NCI-H2227 (cell line): ENCODE measurements around the gene FAM120A.

ENCODE experiments used
- DNase-seq: peaks from one replicate; lab custom pipeline; 2025; ENCODE audit not compliant: unreplicated experiment; lab: John Stamatoyannopoulos, UW

FAM120A gene

DNA sequence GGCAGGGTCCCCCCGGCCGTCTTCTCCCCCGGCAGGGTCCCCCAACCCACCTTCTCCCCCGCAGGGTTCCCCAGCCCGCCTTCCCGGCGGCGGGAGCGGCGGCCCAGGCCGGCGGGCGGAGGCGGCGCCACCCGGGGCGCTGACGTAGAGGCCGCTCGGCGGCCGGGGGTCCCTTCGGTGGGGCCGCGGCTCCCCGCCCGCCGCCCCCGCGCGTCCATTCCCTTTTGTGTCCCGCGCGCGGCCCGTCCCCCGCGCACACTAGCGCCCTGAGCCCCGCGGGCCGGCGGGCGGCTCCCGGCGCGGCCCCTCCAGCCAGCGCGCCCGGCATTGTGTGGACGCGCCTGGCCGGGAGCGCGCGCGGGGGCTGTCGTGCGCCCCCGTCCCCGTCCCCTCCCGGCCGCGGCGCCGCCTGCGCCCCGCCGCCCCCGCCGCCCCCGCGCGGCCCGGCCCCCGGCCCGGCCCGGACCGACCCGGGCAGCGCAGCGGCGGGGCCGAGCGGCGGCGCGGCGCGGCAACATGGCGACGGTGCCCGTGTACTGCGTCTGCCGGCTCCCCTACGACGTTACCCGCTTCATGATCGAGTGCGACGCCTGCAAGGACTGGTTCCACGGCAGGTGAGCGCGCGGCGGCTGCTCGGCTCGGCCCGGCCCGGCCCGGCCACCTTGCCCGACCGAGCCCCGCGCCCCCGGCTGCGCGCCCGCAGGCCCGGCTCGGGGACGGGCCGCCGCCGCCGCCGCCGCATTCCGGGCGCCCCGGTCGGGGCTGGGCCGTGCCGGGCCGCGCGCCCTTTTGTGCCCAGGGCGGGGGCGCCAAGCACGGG, 125.0 kb downstream of the FAM120A start, which contains the start of gene PHF2:
Gene PHF2, plus strand, starts transcription at position 327 of the 820 bp plus-strand sequence. Its CDS starts 190 bp downstream, at position 517.
- peak; percentile 33 for DNase-seq

DNA sequence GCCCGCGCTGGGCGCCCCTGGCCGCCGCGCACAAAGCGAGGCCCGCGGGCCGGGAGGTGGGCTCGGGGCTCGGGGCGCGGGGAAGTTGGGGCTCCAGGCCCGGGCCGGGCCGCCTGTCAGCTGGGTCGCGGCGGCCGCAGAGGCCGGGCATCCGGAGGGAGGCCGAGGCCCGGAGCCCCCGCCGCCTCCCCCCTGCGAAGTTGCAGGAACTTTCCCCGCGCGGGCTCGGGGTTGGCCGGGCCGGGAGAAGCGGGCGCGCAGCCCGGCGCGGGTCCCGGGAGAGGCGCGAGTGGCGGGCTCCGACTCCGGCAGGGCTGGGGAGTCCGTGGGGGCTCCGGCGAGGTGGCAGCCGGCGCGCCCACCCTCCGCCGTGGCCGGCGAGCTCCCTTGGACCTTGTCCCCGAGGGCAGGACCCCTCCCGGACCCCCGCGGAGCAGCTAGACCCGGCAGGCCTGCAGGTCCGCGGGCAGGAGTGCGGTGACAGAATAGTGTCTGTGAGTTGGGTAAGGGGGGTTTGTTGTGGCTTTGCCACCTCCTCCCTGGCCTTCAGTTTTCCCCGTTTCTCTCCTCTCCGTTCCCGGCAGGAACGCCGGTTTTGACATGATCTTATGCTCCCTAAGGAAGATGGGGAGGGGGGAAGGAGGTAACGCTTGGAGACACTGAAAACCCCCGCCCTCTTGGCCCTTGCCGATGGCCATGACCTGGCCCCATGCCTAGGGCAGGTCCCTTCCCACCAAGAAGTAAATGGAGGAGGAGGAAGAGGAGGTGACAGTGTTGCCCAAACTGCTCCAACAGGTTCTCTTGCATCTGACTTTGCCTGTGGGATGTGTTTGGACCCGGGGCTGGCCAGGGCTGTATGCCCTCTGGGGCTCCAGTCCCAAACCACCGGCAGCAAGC, 125.8 kb downstream of the FAM120A start:
- no peak for DNase-seq

DNA sequence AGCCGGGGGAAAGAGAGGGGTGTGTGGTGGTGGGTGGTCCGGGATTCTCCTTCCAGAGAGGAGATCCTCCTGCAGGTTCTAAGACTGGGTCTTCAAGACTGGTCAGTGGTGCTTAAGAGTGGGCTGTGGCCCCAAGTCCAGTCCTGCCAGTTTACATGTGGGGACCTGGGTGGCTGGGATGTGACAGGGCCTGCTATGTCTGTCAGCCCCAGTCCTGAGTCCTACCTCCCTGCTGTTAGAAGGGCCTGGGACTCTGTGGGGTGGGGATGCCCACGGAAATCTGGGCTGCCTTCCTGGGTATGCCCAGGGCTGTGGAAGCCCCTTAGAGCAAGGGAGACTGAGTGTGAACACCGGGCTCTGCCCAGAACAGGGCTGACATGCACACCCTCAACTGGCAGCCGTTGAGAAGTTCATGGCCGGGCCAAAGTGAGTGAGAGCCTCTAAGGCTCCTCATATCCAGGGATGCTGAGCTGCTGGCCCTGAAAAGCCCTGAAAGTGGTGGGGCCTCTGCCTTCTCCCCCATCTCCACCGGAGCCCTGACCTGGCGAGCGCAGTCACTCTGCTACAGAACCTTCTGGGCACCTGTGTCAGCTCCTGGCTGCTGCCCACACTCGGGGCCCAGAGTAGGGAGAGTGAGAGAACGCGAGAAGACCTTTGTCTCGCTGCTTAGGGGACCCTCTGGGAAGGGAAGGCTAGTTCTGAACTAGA, 126.6 kb downstream of the FAM120A start:
- DNase-seq = no peak

DNA sequence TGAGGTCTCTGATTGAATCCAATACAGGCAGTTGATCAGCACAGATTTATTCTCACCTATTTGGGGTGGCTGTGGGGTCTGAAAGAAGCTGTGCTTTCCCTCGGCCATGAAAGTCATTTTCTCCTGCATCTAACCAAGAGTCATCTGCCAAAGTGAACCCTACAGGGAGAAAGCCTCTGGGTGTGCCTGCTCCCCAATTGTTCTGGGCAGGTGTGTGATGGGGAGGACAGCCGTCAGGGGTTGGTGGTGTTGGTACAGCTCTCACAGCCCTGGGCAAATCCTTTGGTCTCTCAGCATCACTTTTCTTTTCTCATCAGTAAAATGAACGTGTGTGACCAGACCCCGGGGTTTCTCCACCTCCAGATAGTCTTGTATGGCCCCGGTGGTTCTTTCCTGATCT, 127.4 kb downstream of the FAM120A start:
- DNase-seq = no peak

DNA sequence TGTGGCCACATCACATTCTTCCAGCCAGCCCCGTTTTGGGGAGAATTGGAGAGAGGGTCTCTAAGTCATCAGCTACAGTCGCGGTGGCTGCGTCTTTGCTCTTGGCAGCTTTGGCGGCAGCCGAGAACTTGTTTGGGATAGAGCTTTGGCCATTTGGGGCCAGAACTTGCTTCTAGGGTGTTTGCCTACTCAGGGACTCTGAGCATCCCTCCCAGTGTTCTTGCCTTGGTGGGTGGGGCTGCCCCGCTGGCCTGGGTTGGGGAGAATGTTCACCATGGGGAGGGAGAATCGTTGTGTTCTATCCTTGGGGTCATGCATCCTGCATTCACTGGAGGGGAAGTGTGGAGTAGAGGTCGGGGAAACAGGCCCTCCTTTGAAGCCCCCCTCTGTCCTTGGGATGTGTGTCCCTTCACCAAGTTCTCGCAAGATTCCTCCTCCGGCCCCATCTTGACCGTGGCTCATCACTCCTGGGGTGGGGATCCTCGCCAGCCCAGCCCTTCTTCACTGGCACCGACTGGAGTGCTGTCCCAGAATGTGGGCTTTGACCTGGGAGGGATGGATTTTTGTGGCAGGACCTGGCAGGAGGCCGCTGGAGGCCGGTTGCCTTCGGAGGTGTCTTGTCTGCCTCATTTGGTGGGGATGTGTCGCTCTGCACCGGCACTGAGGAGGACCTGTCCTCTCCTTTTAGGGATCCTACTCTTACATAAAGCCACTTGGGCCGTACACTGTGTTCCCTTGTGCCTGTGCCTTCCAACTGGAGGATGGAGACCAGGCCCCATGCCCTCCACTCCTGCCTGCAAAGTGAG, 128.4 kb downstream of the FAM120A start:
- DNase-seq = no peak

DNA sequence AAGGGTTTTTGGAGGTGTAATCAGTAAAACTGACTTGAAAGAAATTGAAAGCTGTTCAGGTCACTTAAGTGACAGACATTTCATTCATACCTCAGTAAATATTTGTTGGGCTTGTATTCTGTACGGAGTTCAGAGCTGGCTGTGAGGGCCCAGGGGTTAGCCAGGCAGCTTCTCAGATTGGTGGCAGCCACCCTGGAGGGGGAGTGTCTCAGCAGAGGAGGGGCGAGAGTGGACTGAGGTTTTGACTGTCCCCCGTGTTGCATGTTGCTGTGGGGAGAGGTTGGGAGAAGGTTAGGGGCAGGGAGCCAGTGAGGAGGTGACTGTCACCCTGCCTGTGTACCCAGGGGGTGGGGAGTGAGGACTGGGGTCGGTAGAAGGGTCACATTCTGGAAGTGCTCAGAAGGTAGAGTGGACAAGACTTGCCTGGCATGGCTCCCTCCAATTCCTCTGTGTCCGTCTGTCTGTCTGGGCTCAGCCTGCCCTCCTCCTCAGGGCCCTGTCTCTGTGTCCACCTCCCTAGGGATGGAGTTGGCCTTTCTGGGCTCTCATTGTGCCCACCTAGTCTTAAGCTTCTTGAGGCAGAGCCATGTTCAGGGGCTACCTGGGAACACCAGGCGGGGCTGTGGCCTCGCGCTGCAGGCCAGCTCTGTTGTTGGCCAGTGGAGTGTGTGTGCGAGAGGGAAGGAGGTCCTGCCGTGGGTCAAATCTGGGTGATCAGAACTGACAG, 129.3 kb downstream of the FAM120A start:
- DNase-seq = no peak

DNA sequence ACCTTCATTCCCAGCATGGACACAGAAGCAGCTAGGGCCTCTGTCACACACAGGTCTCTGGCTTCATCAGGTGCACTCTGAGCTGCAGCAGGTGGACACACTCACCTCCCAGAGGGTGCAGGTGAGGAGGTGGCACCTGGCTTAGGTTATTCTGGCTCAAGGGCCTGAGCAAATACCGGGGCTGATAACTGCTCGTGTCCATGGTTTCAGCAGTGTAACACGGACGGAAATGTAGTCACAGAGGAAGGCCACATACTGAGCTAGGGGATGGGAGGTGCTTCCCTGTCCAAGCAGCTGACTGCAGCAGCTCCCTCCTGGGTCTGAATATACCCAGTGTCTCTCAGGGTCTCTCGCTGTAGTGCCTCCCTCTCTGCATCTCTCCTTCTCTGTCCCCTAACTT, 130.6 kb downstream of the FAM120A start:
- DNase-seq = no peak

DNA sequence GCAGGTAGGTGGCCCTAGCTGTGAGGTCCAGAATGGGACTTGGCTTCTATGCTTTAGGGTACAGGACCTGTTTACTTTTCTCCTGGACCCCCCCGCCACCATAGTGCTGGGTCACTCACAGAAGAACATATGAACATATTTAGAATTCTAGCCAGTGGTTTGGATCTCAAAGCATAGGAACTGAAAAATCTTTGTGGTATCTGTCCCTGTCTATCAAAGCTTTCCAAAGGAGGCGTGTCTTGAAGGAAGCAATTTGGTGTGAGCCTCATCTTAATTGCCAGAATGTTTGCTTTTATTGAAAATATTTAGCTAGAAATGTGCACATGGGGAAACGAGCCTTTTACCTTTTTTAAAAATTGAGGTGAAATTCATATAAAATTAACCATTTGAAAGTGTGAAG, 131.1 kb downstream of the FAM120A start:
- no peak for DNase-seq

DNA sequence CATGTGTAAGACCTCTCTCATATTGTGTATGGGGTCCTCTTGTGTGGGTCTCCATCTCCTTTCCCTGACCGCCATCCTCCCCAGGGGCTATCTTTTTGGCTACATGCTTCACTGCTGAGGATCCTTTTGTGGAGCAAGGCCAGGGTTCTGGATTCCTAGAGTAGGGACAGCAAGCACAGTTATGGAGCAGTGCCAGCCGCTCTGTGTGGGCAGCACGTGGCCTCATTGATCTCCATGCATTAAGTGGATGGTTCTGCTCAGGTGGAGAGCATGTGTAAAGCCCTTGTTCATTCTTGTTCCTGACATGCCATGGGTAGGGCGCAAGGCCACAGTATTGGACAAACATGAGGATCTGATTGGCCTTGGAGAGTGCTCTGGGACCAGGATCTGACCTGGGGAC, 133.8 kb downstream of the FAM120A start:
- DNase-seq = no peak

DNA sequence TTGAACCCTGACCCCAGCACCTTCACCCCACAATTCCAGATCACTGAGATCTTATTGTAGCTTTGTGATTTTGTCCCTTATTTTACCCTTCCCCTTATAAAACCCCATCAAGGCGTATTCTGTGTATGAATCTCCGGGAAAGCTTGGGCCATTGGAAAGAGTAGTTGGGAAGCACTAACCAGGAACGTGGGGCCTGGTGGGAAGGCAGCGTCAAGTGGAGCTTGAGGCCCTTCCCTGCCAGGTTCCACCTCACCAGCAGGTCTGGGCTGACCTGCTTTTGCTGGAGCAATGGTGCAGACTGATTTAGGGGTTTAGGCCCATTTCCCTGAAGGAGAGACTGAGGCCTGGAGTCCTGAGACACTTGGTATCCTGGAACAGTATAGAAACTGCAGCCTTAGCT, 134.2 kb downstream of the FAM120A start:
- no peak for DNase-seq

DNA sequence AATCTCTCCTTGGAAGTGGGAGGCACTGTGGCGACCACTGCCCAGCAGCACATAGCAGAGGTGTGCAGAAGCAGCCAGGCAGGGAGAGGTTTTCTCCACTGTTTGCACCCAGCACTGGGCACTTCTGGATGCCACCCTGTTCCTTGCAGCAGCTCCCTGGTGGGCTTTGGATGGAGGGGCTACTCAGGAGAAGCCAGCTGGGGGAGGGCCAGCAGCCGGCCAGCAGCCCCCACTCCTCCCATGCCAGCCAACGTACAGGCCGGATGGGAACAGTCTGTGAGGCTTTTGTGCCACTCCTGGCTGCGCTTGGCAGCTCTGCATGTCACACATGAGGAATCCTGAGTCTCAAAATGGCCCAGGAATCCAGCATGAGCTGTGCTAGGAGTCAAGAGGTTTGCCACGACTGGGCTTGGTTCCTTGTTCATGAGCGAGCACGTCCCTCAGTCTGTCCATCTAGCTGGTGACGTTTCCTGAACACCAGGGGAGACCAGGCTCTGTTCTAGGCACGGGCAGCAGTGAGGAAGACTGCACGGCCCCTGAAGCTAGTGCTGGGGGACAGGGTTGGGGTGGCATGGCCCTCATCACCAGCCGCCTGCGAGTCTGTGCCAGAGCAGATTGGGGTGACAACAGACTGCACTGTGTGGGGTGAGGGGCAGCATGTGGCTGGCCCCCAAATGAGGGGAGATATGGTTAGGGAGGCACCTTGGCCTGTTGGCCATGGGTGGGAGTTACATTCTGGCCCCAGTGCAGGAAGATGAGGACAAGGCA, 135.0 kb downstream of the FAM120A start:
- DNase-seq = no peak

DNA sequence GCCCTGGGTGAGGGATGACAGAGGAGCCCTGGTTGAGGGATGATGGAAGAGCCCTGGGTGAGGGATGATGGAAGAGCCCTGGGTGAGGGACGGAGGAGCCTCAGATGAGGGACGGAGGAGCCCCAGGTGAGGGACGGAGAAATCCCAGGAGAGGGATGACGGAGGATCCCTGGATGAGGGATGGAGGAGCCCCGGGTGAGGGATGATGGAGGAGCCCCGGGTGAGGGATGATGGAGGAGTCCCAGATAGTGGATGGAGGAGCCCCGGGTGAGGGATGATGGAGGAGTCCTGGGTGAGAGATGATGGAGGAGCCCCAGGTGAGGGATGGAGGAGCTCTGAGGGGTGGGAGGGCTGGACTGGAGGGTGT, 135.8 kb downstream of the FAM120A start:
- DNase-seq = no peak

DNA sequence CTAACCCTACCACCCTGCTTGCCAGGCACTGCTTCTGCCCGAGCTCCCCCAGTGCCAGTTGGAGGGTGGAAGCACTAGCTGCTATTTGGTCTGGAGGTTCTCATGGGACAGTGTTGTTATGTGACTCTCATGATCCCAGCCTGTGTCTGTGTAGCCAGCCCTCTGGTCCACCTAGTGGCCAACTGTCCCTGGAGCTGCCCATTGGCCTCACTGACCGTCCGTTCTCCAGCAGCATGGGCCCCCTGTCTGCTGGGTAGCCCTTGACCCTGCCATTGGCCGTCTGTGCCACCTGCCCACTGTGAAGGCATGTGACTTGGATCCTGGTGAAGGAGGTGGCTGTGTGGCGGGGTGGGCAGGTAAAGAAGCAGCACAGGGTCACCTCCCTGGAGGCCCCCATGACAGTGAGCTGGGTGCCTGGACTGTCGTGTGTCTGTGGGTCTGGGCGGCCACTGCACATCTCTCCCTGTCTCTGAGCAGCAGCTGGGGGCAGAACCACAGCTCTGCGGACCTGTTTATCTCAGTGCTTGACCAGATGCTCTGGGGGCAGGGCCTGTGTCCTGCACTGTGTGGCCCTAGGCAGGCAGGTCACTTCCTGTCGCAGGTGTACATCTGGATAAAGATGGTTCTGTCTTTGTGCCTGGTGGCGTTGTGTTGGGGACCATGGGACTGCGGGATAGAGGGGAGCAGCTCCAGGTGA, 136.3 kb downstream of the FAM120A start:
- DNase-seq = no peak

DNA sequence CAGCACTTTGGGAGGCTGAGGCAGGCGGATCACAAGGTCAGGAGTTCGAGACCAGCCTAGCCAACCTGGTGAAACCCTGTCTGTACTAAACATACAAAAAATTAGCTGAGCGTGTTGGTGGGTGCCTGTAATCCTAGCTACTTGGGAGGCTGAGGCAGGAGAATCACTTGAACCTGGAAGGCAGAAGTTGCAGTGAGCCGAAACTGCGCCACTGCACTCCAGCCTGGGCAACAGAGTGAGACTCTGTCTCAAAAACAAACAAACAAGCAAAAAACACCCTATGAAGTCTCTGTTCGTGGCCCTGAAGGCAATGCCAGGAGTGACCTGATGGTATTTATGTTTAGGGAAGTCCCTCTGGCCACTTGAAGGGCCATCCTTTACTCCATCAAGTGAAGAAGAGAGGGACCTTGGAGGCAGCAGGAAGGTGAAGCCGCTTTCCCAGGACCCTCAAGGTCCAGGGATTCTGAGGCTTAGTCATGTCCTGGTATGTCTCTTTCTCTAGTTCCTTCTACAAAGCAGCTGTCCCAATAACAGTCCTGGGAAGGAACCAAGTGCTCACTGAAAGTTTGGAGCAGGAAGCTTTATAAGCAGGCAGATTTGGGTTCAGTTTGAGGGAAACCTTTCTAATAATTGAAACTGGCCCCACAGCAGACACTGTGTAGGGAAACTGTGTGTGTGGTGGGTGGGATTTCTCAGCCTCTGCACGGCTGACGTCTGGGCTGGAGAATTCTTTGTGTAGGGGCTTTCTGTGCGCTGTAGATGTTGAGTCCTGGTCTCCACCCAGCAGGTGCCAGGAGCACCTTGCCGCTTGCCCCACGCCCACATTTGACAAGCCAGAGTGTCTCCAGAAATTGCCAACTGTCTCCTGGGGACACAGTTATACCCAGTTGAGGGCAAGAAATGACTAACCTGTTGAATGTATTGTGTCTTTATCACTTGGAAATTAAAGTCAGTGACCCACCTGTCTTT, 137.4 kb downstream of the FAM120A start:
- DNase-seq = no peak

DNA sequence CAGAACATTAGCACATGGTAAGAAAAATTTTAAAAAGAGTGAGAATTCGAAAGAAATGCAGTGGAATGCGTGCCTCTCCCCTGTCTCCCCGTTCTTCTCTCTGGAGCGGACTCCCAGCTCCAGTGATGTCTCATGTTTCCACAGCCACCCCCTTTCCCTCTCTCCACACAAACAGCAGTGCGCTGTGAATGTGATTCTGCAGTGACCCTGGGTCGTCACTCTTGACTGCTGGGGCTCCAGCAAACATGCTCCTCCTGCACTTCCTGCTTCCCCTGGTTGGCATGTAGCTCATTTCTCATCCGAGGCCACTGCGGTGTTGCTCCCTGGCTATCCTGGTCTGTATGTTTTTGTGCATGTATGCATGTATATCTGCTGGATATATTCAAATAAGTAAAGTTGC, 138.2 kb downstream of the FAM120A start:
- DNase-seq = no peak

DNA sequence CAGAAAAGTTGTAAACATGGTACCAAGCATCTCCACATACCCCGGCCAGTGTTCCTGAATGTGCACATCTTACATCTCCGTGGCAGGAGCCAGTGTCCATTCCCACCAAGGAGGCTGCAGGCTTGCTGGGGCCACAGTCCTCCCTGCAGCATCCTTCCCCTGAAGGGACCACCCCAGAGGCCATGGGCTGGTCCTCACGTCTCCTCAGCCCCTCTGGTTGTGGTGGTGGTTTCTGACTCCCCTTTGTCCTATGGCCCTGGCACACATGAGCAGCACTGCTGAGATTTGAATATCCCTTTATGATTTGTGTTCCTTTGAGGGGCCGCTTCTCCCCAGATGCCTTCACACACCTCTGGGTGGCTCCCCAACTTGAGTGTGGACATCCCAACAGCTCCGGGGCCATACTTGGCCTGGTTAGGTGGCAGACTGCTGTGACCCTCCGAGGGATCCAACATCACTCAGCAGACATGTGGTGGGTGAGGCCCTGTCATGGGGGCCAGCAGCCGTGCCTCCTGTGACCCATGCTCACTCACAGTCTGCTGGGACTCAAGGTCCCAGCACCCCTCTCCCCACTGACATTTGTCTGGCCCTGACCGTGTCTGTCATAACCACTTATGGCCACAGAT, 139.2 kb downstream of the FAM120A start:
- no peak for DNase-seq
